Right ventricle myocardium inferior (tissue), 1 donor: ENCODE results near the gene GHRH. TPM values are rescaled to one million over a fixed set of nuclear protein-coding genes. Genes with fewer than 3 reads are reported as not detected.

Source experiments
- ATAC-seq: fragments of 200-7000 bp; cut with Tn5 transposase; one replicate; pipeline ENCODE4 v1.9.1; 2020; ENCODE audit warnings: mild to moderate bottlenecking, moderate library complexity
- DNase-seq: peaks from one replicate; pipeline ENCODE4 v3.0.0; 2021; ENCODE audit errors: missing footprints
- intact Hi-C: fragments of 100-400 bp; cut with DNase I; formaldehyde crosslinking; loops from one replicate; pipeline ENCODE4 v1.11.0; 2022
- total RNA-seq: library from RNA; stranded (reverse); fragmentation: NEBNext Ultra II Directional; extraction: Animal tissue kit (Norgen Biotek cat#: 25700); gene quantifications from one replicate; pipeline ENCODE4 v1.2.1, GENCODE V29; 2021
- donor health status: DM: no; HTN: yes; CAD: no; lungs with severe emphysema.

Gene GHRH
- total RNA-seq, 1 donor from 2014 or later: not detected

DNA sequence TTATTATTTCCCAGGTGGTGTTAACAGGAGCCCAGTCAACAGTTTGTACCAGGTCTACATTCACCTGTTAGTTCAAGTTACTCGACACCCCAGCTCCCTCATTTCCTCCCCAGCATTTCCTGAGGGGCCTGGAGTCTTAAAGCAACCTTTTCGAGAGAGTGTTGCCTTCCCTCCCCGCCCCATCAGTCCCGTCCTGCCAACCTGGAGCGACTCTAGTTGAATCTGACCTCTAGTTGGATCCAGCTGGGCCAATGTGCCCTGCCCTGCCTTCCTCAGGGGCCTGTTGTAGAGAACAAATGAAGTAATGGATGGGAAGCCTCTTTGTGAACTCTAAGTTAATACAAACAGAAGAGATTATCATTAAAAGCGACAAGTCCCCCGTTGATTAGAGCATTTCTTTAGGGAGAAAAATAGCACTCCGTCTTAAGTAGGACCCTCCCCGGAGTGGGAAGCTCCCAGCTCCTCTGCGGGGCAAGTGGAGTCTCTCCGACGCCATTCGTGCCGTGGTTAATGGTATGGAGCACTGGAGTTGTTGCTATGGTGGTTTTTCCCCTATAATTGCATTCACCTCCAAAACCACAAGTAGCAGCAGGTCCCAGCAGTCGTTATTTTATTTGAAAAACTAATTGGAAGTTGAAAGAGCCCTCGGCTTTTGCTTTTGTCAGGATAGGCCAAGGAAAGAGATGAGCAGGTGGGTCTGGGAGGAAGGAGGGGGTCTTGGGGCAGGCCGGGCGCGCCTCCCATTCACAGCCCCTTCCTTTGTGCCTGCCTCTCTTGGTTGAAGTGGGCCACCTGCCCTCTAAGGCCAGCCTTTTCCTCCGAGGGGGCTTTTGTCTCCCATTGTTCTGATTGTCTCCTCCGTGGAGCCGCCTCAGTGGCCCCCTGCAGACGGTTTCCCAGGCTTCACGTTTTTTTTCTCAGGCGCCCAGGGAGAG, 16.1 kb downstream of the GHRH start:
- no peak for DNase-seq
- intact Hi-C loops: no loop called here

DNA sequence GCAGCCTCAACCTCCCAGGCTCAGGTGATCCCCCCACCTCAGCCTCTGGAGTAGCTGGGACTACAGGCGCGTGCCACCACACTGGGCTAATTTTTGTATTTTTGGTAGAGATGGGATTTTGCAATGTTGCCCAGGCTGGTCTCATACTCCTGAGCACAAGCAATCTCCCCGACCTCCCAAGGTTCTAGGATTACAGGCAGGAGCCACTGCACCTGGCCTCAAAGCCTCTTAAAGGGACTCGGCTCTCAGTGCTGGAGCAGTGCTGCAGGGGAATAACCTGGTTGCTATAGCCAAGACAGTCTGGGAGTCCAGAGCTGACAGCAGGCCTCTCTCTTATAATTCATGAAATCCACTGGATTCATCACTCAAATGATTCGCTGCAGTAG, 17.0 kb downstream of the GHRH start:
- no peak for ATAC-seq
- DNase-seq: no peak
- intact Hi-C loops: no loop called here

More for the DNA sequence above, 16.1 kb downstream of the GHRH start:
- ATAC-seq: no peak

DNA sequence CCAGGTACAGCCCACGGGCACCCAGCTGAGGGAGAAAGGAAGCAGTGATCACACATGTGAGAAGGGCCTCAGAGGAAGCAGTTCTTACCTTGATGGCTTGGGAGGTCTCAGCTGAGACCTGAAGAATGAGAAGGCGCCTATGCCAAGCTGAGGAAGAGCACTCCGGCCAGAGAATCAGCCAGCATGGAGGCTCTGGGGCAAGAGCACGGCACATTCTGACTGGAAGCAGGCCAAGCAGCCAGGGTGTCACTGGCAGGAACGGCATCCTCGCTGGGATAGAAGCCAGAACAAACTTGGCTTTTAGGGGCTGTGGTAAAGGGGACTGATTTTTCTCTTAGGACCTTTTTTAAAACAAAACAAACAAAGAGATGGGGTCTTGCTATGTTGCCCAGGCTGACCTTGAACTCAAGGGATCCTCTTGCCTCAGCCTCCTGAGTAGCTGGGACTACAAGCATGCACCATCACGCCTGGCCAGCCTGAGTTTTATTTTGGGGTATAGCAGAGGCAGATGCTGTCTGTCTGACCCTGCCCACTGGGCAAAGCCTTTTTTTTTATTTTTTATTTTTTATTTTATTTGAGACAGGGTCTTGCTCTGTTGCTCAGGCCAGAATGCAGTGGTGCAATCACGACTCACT, 17.6 kb downstream of the GHRH start:
- ATAC-seq: peak; percentile 59
- DNase-seq: peak; percentile 81
- intact Hi-C loops: no loop called here

DNA sequence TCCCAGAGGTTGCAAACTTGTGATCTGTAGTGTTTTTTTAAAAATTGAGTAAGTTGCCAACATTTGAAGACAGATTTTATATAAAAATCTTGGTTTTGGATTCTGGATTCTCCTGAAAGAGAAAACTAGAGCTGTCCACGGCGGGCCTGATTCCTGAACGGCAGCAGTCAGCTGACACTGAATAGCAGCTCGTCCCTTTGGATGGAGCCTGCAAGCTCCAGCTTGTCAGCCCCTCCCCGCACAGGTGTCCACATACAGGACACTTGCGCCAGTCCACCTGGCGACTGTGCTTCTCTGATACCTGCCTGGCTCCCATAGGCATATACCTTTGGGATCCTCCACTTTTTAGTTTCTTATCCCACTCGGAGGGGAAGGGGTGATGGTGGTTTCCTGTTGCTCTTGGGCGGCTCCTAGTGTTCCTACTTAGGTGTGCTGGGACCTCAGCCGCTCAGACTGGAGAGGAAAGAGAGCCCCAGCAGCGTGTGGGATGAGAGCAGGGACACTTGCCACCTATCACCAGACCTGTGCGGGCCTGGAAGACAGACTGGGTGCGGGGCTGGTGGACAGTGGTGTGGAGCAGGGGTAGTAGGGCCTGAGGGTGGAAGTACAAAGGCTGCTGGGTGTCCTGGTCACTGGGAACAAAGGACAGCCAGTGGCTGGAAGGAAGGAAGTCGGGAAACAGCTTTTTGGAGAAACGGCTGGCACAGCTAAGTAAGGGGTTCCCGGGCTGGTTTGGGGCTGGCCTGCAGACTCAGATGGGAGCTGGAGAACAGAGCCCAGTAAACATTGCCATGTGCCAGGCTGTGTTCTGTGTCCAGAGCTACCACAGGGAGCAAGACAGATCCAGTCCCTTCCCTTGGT, 18.3 kb downstream of the GHRH start:
- intact Hi-C loops: no loop called here
- ATAC-seq: peak; percentile 43
- DNase-seq: no peak

DNA sequence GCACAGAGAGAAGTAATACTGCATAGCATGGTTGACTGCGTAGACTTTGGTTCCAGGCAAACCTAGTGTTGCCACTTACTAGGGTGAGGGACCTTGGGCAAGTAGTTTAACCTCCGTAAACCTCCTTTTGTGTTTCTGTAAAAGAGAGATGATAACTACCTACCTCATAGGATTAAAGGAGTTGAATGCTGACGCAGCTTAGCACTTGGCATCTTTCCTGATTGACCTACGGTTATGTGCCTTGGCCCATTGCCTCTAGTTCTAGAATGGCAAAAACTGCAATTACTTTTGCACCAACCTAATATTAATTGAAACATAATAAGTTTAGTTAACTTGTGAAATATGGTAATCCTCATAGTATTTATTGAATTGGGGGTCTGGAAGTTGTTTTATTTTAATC, 19.1 kb downstream of the GHRH start:
- intact Hi-C loops: no loop called here
- ATAC-seq: no peak
- no peak for DNase-seq

DNA sequence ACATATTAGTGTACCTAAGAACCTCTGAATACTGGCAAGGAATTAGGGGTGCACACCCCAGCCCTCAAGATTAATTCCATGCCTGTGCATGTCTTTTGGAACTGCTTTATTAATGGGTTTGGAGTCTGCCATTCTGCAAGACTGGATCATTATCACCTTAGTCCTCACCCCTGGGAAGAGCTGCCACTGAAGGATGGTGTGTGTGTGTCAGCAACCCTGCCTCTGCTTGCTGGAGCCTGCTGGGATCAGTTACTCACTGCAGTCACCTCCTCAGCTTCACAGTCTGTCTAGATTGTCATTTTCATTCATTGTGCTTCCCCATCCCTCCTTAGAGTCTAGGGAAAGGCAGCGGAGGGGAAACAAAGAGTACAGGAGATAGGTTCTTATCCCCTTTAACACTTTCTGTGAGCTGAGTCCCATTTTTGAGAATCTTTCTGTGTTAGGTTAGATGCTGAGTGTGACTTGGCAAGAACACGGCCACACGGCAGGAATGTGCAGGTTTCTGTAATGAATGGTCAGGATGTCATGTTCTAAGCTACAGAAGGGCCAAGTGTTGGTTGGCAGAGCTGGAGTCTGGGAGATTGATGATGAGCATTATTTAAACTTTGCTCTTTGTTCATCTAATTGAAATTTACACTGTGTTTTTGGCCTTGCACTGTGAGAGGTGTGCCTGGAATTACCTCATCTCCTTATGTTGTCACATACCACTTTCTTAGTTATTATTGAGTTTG, 21.1 kb downstream of the GHRH start:
- DNase-seq (no peak), ATAC-seq (no peak)
- intact Hi-C loops: no loop called here

DNA sequence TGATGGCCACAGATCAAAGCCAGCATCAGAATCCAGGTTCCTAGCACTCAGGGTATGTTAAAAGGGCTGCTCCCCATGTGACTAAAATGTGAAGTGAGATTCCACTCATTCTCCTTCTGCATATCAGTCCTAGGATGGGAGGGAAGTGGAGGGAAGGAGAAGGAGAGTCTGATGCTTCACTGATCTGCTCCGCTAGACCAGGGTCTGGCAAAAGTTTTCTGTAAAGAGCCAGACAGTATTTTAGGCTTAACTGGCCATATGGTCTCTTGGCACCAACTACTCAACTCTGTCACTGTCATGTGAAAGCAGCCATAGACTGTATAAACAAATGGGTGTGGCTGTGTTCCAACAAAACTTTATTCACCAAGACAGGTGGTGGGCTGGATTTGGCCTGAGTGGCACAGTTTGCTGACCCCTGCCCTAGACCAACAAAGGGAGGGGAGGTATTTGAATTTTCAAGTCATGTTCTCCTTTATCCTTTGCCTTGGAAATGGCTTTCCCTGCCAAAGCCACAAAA, 22.6 kb downstream of the GHRH start:
- no peak for ATAC-seq
- intact Hi-C loops: no loop called here
- no peak for DNase-seq

DNA sequence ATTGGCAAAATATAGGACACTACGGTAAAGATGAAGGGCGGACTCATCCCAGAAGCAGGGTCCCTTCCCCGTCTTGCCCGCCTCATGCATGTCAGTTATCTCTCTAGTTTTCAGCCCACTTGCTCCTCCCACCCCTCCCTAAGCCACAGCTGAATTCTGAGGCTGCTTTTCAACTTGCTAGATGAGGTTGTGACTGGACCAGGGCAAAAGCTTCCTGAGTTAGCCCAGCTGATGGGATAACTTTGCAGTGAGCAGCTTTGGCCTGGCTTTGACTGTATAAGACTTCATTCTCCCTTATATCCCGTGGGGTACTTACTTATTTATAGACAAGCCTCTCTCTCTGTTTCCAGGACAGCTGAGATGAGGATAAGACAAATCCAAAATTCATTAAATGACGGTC, 23.2 kb downstream of the GHRH start:
- intact Hi-C loops: no loop called here
- no peak for DNase-seq
- ATAC-seq: no peak

DNA sequence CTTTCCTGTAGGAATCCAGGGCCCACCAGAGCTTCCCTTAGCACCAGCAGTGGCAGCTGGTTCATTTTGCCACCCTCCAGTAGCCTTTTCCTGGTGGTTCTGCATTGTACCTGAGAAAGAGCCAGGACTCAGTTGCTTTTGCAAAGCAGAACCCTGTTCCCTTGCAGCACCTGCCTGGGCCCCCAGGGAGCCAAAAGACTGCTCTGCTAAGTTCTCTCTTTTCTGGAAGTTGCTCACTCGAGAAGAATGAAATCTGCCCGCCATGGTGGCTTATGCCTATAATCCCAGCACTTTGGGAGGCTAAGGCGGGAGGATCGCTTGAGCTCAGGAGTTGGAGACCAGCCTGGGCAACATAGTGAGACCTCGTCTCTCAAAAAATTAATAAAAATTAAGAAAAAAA, 24.0 kb downstream of the GHRH start:
- intact Hi-C loops: no loop called here
- ATAC-seq (no peak), DNase-seq (no peak)

DNA sequence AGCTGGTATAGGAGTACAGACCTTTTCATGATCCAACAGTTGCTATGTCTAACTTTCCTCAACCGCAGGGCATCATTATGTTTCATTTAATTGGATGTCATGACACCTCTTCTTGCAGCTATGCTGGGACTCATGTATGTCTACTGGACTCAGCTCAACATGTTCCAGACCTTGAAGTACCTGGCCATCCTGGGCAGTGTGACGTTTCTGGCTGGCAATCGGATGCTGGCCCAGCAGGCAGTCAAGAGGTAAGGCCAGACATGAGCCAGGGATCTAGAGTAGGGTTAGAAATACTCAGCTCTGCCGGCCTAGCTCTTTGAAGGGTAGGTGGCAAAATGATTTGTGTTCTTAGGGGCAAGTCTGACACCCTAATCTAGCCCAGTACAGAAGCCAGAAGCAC, 25.2 kb downstream of the GHRH start:
- intact Hi-C loops: no loop called here
- ATAC-seq: peak; percentile 90
- DNase-seq: no peak

DNA sequence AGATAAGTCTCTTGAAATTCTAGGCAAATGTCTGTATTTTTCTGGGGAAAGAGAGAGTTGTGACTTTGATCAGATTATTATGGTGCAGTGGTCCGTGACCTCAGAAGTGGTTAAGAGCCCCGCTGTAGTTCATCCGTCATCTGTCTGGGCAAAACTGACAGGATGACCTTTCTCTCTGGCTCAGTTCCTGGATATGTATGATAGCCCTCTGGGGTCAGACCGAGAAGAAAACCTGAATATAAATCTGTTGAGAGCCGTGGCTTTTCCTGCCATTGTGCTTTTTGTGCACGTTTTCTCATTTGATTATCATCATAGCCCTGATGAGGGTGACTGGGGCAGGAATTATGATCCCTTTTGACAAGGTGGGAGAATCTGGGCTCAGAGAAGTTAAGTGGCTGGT, 26.5 kb downstream of the GHRH start:
- ATAC-seq (no peak), DNase-seq (no peak)
- intact Hi-C loops: no loop called here

DNA sequence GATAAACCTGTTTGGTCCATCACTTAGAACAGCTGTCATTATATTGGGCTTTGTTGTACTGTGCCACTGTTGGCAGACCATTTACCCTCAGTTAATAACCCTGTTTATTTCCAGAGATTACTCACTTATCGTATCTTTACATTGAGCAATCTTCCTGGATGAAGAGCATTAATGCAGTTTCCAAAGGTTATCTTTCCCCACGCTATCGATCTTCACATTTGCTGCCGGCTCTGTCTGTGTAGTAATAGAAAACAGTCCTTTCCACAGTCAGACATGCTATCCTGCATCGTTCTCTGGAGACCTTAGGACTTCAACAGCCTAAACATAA, 27.4 kb downstream of the GHRH start:
- no peak for DNase-seq
- intact Hi-C loops: no loop called here
- ATAC-seq: no peak

DNA sequence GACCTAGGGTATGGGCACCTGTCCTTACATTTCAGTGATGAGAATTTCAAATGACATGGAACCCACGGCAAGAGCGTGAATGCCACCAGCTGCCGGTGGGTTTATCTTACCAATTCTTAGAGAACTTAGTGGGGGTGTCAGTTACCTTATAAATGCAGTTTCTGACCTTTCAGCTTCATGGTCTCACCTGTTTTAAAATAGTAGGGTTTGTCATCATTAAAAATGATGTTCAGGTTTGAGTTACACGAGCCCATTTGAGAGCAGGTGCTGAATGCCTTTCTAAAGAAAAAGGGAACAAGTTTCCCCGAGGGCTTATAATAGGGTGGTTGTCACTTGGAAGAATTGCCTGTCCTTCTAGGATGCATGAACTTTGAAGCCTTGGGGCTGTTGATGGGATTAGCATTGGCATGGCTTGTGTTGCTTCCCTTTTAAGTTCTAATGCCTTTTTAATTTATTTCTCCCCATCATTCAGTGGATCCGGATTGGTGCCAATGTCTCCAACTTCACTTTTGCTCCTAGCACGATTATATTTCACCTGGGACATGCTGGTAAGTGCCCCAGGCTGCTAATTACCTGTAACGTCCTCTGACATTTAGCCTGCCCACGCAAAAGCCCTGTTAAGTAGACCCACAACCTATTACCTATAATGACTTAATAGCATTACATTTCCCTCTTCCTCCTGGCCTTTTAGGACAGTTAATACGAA, 27.9 kb downstream of the GHRH start:
- intact Hi-C loops: no loop called here
- DNase-seq (no peak), ATAC-seq (no peak)

DNA sequence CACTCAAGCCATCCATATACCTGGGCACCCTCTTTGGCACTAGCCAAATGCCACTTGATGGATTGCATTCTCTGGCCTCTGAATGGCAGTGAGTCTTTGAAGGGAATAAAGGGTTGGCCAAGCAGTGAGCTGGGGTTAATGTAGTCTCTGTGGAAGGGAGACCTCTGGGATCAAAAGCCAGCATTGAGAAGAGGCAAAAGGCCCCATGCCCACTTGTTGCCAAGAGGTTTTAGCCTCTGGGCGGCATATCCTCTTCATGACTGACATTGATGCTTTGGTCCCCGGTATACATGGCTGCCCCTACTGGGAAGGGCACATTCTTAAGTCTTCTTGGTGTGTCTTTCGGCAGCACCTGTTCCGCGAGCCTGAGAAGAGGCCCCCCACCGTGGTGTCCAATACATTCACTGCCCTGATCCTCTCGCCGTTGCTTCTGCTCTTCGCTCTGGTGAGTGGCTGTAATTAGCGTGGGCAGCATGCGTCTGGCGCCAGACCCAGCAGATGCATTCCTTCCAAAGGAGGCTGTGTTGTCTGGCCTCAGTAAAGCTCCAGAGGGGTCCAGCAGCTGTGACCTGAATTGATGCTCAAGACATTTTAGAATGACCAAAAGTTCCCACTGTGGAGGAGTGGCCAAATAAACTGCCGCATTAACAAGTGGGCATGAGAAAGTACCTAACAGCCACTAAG, 29.5 kb downstream of the GHRH start:
- ATAC-seq (no peak), DNase-seq (no peak)
- intact Hi-C loops: no loop called here

DNA sequence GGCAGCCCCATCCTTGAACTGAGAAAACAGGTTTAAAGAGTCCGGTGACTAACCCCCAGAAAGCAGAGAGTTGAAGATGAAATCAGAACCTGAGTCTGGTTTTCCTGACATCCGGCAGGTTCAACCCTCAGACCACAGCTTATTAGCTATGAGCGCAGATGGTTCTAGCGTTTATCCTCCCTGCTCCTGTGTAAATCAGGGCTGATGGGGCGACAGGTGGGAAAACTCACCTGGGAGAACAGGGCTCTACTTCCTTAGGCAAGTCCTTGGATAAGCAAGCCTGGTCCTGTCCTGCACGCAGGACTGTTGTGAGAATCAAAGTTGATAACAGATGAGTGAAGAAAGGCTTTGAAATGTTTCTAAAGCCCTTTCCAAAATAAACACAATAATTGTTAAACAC, 31.4 kb downstream of the GHRH start:
- intact Hi-C loops: no loop called here
- ATAC-seq: no peak
- no peak for DNase-seq

DNA sequence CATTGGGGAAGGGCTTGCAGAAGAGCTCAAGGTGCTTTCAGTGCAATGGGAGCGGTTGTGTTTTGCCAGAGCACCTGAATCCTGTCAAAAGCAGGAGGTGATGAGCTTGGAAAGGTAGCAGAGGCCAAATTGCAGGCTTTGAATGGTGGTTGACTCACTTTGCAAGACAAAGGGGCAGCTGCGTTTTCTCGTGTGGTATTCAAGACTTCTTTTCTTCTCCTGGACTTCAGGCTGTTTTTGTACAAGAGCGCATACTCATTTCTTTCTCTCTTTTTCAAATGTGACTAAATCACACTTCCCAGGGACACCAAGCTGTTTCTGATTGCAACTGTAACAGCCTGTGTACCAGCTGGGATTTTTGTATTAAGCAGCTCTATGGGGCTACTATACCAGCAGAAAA, 32.3 kb downstream of the GHRH start:
- DNase-seq: no peak
- no peak for ATAC-seq
- intact Hi-C loops: no loop called here

DNA sequence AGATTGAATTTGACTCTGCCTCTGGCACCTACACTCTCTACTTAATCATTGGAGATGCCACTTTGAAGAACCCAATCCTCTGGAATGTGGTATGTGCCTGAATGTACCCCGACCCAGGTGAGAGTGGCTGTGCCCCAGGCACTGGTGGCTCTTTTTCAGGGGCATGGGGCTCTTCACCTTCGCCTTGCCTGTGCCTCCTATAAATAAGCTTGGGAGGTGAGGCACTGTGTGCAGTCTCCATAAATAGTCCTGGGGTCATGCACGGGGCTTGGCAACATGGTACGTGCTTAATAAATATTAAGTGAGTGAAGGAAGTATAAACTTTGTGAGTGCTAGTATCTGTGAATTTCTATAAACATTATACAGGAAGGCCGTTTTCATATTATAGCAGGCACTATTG, 33.0 kb downstream of the GHRH start:
- no peak for DNase-seq
- intact Hi-C loops: no loop called here
- ATAC-seq: peak; percentile 74

DNA sequence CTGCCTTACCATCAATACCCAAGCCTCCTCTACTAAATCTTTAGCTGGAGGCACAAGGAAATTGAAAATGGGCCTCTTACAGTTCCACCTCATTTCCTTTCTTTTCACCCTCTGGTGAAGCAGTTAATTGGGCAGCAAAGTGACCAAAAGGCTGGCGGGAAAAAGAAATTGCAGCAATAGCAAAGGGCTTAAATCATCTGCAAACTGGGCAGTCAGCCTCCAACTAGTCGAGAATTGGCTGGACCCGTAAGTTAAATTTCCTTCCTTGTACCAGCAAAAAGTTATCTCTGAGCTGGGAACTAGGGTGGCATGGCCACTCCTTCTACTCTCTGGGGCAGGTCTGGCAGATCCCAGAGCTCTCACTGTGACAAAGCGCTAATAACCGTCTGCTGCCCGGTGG, 33.5 kb downstream of the GHRH start:
- ATAC-seq (peak; percentile 38), DNase-seq (no peak)
- intact Hi-C loops: no loop called here
